ENCODE results near the gene BAIAP2. TPM values are rescaled to one million over a fixed set of nuclear protein-coding genes. Genes with fewer than 3 reads are reported as not detected.

Gene BAIAP2
- total and polyA plus RNA-seq, 10 of the 15 experiments (the other 5 are each of a cell fraction or from before 2014, with no cell fraction given): 0.15 to 1.2 (median 0.46) TPM; not detected in 2

- ChIA-PET SMC1A (ENCODE audit: uncharacterized antibody, unreplicated experiment) (no interaction called here), CTCF (no interaction called here), POLR2A (no interaction called here), RAD21 (ENCODE audit: unreplicated experiment) (no interaction called here)
- no peaks in the 10 kb centered on the region for H3K79me2 ChIP-seq (ENCODE audit: control insufficient read depth, insufficient read depth, low read length)
- no peaks in the 10 kb centered on the region for H3K27me3 ChIP-seq (replicated peaks in 1 of 2; ENCODE audit: control insufficient read depth in 2 of 2, insufficient read depth in 2 of 2, low read length in 1 of 2)
- no peak for FAIRE-seq
- H3K9me3 ChIP-seq (replicated peaks; ENCODE audit: control insufficient read depth, insufficient read depth, low read length): no peaks in the 10 kb centered on the region
- H2AFZ ChIP-seq (ENCODE audit: control insufficient read depth, low read depth, low read length): no peak overlapping the region
- H3K4me2 ChIP-seq (ENCODE audit: control insufficient read depth, insufficient read depth): no peak overlapping the region
- no peak for TF ChIP-seq NKRF (conservative IDR thresholded peaks at IDR 0.05)
- in situ Hi-C loops (cut with MboI) (no loop called here), intact Hi-C loops (cut with micrococcal nuclease; ENCODE audit: unreplicated experiment) (no loop called here)
- no TSS peak for BruUV-seq (replicated peaks)
- peaks cover 22% of the 10 kb centered on the region for H3K4me1 ChIP-seq (ENCODE audit: control insufficient read depth, insufficient read depth, low read length)
- no peak overlapping the region for H3K9ac ChIP-seq (ENCODE audit: control insufficient read depth, insufficient read depth, low read length)
- no peaks in the 10 kb centered on the region for H3K36me3 ChIP-seq (ENCODE audit: control insufficient read depth in 2 of 2, insufficient read depth in 2 of 2, low read length in 1 of 2)
- no peak overlapping the region for H3K4me3 ChIP-seq
- WGBS (ENCODE audit: insufficient coverage, insufficient replicate concordance, low lambda C conversion rate, missing lambda C conversion rate): 41% methylated on average over 6 of the region's 9 CpGs
- no peaks in the 10 kb centered on the region for H4K20me1 ChIP-seq (ENCODE audit: control insufficient read depth, insufficient read depth)
- ATAC-seq: no peak
- H3K27ac ChIP-seq (ENCODE audit: control insufficient read depth, insufficient read depth): no peak overlapping the region
- no peak for DNase-seq (ENCODE audit: low read depth, low spot score)
Observed at GRCh38 chr17:81045590-81046095, 10.7 kb downstream of the BAIAP2 start.

- Histone ChIP-seq H3K9ac (ENCODE audit: control insufficient read depth, insufficient read depth, low read length) (no peak overlapping the region), H3K27me3 (replicated peaks in 1 of 2; ENCODE audit: control insufficient read depth in 2 of 2, insufficient read depth in 2 of 2, low read length in 1 of 2) (no peaks in the 10 kb centered on the region), H3K9me3 (replicated peaks; ENCODE audit: control insufficient read depth, insufficient read depth, low read length) (no peaks in the 10 kb centered on the region), H4K20me1 (ENCODE audit: control insufficient read depth, insufficient read depth) (no peaks in the 10 kb centered on the region), H2AFZ (ENCODE audit: control insufficient read depth, low read depth, low read length) (no peak overlapping the region), H3K4me2 (ENCODE audit: control insufficient read depth, insufficient read depth) (no peak overlapping the region), H3K27ac (ENCODE audit: control insufficient read depth, insufficient read depth) (no peak overlapping the region), H3K4me3 (no peak overlapping the region), H3K4me1 (ENCODE audit: control insufficient read depth, insufficient read depth, low read length) (peaks cover 22% of the 10 kb centered on the region), H3K36me3 (ENCODE audit: control insufficient read depth in 2 of 2, insufficient read depth in 2 of 2, low read length in 1 of 2) (no peaks in the 10 kb centered on the region), H3K79me2 (ENCODE audit: control insufficient read depth, insufficient read depth, low read length) (no peaks in the 10 kb centered on the region)
- DNase-seq (ENCODE audit: low read depth, low spot score) (no peak), ATAC-seq (no peak), FAIRE-seq (no peak)
- 43% methylated on average over 17 of the region's 17 CpGs for WGBS (ENCODE audit: insufficient coverage, insufficient replicate concordance, low lambda C conversion rate, missing lambda C conversion rate)
- ChIA-PET SMC1A (ENCODE audit: uncharacterized antibody, unreplicated experiment) (no interaction called here), POLR2A (no interaction called here), RAD21 (ENCODE audit: unreplicated experiment) (no interaction called here), CTCF (interaction anchor here (0.6 kb wide), 1 partner anchor 22 kb away, joined by 3 read pairs; no protein-coding TSS in a partner anchor)
- no TSS peak for BruUV-seq (replicated peaks)
- in situ Hi-C loops (cut with MboI) (no loop called here), intact Hi-C loops (cut with micrococcal nuclease; ENCODE audit: unreplicated experiment) (no loop called here)
- TF ChIP-seq SREBF2 (IDR thresholded peaks at IDR 0.05; ENCODE audit: low read length) (no peak), CTCF (IDR thresholded peaks at IDR 0.05 in 2 of 3, conservative IDR thresholded peaks at IDR 0.05 in 1 of 3; ENCODE audit: control insufficient read depth in 2 of 3, extremely low read depth in 1 of 3, insufficient read depth in 1 of 3, low read depth in 3 of 3, low read length in 3 of 3) (no peak), IKZF2 (IDR thresholded peaks at IDR 0.05) (no peak), EED (IDR thresholded peaks at IDR 0.05; ENCODE audit: low read depth) (no peak), BCL3 (IDR thresholded peaks at IDR 0.05; ENCODE audit: borderline replicate concordance, insufficient read depth, low read depth, low read length, poor library complexity, severe bottlenecking) (no peak), NFYA (IDR thresholded peaks at IDR 0.05; ENCODE audit: borderline replicate concordance, low read depth, low read length) (no peak), BMI1 (IDR thresholded peaks at IDR 0.05; ENCODE audit: borderline replicate concordance) (no peak), SMARCA5 (IDR thresholded peaks at IDR 0.05) (no peak), RAD21 (IDR thresholded peaks at IDR 0.05; ENCODE audit: insufficient read depth, low read depth, low read length) (no peak)
Observed at GRCh38 chr17:81046132-81046769, 11.3 kb downstream of the BAIAP2 start.
